GM19035 (cell line): ENCODE results near the gene USP5.
"Not testable (repeated sequence)": the region's sequence is repeated elsewhere in the genome, so short reads cannot be mapped to it uniquely, and the experiment has no call there.

ENCODE experiments used
- ATAC-seq: cut with Tn5 transposase; IDR thresholded peaks from one replicate; pipeline ENCODE4 v1.9.1; 2021; ENCODE audit not compliant: unreplicated experiment

The USP5 gene

DNA sequence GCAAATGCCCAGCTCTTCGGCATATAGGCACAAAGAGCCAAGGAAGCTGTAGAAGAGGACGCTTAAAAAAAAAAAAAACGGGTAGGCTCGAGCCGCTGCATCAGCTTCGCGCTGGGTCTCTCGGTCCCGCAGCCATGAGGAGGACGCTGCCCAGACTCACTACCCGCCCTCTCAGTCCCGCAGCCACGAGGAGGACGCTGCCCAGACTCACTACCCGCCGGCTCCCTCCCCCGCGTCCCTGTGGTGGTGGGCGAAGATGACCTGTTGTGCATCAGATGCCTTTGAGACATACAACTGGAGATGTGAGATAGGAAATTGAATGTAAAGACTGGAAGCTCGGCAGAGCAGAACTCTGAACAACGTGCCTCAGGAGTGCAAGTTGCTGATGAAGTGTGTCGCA, 32.6 kb downstream of the USP5 start:
- no peak for ATAC-seq

DNA sequence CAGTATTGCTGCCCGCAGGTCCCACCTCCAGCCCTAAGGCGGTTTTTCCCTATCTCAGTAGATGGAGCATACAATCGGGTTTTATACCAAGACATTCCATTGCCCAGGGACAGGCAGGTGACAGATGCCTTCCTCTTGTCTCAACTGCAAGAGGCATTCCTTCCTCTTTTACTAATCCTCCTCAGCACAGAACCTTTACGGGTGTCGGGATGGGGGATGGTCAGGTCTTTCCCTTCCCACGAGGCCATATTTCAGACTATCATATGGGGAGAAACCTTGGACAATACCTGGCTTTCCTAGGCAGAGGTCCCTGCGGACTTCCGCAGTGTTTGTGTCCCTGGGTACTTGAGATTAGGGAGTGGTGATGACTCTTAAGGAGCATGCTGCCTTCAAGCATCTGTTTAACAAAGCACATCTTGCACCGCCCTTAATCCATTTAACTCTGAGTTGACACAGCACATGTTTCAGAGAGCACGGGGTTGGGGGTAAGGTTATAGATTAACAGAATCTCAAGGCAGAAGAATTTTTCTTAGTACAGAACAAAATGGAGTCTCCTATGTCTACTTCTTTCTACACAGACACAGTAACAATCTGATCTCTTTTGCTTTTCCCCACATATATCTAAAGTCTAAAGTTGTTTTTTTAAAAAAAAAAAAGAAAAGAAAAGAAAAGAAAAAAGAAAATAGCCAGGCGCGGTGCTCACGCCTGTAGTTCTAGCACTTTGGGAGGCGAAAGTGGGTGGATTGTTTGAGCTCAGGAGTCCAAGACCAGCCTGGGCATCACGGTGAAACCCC, 34.5 kb downstream of the USP5 start:
- ATAC-seq, result not testable (repeated sequence)

DNA sequence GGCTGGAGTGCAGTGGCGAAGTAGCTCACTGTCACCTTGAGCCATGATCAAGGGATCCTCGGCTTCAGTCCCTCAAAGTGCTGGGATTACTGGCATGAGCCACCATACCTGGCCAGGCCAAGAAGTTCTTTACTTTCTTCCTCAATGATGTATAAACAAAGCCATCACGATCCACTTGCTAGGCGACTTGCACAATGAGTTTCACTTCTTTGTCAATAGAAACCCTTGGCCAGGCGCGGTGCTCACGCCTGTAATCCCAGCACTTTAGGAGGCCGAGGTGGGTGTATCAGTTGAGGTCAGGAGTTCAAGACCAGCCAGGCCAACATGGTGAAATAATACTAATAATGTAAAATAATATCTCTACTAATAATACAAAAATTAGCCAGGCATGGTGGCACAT, 35.5 kb downstream of the USP5 start:
- ATAC-seq, result no peak

DNA sequence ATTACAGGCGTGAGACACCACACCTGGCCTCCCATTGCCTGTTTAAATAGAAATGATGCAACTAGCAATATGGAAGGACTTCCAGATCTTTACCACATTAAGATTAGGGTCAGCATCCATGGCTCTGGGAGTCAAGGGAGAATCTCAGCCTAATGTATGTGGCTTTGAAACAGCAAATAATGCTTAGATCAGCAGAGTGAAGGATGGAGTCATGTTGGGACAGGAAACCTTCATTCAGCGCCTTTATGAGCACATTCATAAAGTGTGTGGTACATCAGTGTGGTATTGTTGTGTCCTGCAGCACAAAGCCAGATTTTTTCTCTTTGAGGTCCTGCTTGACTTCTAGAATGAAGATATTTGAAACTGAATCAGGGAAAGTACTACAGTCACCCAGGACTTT, 36.4 kb downstream of the USP5 start:
- no peak for ATAC-seq

DNA sequence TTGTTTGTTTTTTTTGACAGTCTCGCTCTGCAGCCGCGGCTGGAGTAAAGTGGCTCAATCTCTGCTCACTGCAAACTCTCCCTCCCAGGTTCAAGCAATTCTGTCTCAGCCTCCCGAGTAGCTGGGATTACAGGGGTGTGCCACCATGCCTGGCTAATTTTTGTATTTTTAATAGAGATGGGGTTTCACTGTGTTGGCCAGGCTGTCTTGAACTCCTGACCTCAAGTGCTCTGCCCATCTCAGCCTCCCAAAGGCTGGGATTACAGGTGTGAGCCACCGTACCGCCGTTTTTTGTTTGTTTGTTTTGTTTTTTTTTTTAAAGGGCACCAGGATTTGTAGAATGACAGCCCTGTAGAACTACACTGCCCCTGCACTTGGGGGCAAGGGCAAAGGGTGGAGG, 36.8 kb downstream of the USP5 start:
- ATAC-seq, result not testable (repeated sequence)

DNA sequence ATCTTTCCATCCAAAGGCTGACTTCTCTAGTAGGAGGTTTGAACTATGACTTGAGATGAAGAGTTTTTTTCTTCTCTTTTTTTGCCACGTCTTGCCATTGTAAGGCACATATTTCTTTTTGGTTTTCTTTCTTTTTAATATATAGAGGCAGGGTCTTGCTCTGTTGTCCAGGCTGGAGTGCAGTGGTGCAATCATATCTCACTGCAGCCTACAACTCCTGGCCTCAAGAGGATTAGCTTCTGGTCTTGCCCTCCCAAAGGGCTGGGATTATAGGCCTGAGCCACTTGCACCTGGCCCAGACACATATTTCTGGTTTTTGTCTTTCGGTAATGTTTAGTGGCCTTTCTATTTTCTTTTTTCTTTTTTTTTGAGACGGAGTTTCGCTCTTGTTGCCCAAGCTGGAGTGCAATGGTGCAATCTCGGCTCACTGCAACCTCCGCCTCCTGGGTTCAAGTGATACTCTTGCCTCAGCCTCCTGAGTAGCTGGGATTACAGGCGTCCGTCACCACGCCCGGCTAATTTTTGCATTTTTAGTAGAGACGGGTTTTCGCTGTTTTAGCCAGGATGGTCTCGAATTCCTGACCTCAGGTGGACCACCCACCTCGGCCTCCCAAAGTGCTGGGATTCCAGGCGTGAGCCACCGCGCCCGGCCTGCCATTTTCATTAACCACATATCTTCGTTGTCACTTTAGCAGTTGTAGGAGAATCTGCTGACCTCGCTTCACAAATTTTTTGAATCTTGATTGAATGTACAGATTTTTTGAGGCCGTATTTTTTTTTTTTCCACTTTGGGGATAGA, 38.0 kb downstream of the USP5 start:
- not testable (repeated sequence) for ATAC-seq

DNA sequence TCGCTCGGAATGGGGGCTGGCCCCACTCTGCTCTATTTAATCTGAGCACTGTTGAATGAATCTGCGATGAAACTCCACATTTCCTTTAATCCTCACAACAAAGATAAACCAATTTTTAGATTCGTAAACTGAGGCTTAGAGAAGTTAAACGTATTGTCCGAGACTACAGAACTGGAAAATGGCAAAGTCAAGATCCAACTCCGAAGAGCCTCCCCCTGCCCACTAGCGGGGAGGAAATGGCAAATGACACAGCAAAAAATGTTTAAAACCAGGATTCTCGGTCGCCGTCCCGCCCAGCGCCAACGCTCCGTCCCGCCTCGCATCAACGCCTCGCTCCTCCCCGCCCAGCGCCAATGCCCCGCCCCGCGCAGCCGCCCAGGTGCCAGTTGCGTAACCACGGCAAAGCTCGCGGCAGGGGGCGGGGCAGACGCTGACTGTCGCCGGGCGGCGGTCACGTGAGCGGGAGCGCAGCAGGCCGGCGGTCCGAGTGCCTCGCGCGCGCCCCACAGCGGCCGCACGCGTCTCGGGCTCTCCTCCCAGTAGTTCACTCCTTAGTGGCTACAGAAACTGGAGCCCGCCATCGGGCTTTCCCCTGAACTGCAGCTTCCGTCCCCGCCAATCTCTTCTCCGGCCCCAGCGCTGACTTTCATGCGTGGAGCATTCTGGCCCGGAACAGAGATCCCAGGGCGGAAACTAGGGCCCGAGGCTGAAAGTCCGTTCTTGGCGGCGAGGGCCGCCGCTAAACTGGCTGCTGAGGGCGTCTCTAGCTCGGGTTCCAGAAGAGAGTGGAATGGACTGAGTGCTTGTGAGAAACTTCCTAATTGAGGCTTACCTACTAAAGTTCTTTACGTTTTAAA, 39.1 kb downstream of the USP5 start:
- ATAC-seq, result peak; percentile 98

DNA sequence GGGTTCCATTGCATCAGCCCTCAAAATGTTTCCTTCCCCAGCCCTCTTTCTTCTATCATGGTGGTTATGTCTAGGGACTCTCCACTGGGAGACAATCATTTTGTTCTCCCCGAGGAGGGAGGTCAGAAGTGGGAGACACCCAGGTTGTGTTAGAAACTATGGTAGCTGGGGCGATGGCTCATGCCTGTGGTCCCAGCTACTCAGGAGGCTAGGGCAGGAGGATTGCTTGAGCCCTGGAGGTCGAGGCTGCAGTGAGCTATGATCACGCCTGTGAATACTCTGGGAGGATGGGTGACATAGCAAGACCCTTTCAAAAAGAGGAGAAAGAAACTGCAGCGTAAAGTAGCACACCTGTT, 39.7 kb downstream of the USP5 start:
- ATAC-seq, result peak; percentile 2

DNA sequence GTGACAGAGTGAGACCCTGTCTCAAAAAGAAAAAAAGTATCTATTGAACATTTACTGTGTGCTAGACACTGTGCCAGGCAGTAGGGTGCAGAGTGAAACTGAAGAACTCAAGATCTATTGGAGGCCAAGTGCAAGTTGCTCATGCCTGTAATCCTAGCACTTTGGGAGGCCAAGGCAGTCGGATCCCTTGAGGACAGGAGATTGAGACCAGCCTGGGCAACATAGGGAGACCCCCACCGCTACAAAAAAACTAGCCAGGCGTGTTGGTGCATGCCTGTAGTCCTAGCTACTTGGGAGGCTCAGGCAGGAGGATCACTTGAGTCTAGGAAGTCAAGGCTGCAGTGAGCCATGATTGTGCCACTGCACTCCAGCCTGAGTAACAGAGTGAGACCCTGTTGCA, 40.7 kb downstream of the USP5 start:
- ATAC-seq, result not testable (repeated sequence)

DNA sequence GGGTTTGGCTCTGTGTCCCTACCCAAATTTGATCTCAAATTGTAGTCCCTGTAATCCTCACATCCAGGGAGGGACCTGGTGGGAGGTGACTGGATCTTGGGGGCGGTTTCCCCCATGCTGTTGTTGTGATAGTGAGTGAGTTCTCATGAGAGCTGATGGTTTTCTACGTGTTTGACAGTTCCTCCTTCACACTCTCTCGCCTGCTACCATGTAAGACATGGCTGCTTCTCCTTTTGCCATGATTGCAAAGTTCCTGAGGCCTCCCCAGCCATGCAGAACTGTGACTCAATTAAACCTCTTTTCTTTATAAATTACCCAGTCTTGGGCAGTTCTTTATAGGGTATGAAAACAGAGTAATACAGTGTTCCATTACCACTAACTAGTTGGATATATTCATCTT, 42.4 kb downstream of the USP5 start:
- no peak for ATAC-seq

DNA sequence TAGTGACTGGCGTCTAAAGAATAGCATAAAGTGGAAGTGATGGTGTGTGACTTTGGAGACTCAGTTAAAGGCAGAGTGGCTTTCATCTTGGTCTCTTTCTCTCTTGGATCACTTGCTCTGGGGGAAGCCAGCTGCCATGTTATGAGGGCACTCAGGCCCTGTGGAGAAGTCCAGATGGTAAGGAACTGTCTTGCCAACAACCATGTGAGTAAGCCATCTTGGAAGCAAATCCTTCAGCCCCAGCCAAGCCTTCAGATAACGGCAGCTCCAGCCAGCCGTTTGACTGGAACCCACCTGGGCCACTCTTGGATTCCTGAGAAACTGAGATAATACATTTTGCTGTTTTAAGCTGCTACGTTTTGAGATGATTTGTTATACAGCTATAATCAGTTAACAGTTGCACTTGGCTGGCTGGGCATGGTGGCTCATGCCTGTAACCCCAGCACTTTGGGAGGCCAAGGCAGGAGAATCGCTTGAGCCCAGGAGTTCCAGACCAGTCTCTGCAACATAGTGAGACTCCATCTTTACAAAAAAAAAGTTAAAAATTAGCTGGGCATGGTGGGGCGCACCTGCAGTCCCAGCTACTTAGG, 45.0 kb downstream of the USP5 start:
- ATAC-seq, result no peak

DNA sequence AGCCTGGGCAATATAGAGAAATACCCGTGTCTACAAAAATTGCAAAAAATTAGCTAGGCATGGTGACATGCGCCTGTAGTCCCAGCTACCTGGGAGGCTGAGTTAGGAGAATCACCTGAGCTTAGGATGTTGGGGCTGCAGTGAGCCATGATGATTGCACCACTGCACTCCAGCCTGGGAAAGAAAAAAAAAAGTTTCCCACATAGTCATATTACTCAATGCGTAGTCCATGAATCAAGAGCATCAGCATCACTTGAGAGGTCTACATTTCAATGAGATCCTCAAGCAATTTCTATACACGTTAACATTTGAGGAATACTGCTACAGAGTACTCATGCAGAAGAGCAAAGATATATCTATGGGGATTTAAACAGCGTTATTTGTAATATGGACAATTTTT, 47.5 kb downstream of the USP5 start:
- ATAC-seq, result no peak

DNA sequence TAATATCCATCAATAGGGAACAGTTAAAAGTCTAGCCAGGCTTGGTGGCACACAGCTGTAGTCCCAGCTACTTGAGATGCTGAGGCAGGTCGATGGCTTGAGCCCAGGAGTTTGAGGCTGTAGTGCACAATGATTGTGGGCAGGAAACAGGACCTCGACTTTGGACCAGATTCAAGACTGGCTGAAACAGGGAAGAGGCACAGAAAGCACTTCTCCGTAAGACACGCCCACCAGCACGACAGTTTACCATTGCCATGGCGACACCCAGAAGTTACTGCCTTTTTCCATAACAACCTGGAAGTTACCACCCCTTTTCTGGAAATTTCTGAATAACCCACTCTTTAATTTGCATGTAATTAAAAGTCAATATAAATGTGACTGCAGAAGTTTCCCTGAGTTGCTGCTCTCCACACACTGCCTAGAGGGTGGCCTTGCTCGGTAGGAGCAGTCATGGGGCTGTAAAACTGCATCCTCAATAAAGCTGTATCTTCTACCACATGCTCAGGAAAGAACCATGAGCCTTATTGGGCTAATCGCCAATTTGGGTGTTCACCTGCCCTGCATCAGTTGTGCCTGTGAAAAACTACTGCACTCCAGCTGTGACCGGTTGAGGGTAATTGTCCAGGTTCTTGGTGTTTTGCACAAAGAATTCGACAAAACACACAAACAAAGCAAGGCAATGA, 48.0 kb downstream of the USP5 start:
- no peak for ATAC-seq

DNA sequence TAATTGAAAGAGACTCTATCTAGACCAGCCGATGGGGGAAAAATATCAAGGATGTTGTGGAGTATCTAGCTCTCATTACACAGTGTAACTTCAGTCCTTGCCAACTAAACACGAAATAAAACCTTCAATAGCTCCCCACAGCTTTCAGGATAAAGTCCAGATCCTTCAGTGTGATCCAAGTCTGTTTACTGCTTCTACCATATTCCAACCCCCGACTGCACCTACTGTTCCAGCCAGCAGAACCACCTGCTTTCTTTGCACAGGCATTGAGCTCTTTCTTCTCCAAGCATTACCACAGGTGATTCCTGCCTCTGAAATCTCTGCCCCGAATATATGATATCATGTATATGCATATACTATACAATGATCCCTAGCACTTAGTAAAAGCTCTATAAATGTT, 50.5 kb downstream of the USP5 start:
- ATAC-seq, result no peak

DNA sequence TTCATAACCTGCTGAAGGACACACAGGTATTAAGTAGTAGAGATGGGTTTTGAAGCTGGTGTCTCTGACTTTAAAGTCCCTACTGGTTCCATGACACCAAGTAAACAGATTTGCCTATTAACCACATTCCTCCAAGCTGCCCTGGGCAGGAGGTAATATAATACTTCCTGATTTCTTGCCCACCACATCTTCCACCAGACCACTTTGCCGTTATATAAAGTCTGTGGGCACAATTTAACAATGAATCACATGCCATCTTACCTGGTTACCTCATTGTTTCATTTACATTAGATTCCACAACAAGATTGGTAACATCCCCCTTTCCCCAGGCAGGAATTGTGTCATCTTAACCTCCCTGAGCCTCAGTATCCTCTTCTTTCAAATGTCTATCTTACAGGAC, 51.8 kb downstream of the USP5 start:
- ATAC-seq, result no peak

DNA sequence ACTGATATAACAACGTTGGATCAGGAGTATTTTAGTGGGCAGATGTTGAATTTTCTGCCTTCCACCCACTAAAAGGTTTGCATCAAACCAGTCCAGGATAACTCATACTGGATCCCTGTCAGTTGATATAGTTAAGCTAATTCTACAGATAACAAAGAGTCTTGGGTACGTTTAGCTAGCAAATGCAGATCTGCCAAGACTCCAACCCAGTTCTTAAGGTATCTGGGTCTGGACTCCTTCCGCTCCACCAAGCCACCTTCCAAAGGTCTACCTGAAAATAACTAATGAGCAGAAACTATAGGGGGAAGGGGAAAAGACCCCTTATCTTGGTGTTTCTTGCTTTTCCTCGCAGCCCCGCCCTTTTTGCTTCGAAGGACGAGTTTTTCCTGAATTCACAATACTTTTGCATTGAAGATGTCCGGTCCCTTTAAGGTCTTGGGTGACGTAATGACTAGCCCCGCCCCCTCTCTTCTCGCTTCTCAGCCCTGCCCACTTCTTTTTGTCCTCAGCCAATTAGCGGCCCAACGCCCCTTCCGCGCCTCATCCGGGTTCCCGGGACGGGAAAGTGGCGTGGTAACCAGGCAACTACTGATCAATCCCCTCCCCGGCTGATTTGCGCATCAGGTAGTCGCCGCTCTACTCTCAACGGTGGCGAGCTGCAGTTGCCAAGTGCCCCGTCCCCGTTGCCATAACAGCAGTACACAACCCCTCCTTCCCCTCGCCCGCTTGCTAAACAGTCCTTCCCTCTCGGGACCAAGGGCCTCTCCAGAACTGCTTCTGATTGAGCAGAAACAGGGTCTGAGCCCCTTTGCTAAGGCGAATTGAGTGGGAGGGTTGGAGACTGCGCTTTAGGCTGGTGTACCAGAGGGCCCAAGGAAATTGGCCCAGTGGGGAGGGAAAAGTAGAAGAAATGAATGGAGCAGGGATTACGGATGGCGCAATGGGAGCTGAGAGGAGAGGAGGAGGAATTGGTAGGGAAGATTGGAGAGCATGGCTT, 52.6 kb downstream of the USP5 start, which contains the start of gene LRRC23:
TSS of gene LRRC23 (plus strand) at position 543 of the 997 bp plus-strand sequence. CDS start 812 bp downstream, outside the sequence.
- peak; percentile 96 for ATAC-seq

DNA sequence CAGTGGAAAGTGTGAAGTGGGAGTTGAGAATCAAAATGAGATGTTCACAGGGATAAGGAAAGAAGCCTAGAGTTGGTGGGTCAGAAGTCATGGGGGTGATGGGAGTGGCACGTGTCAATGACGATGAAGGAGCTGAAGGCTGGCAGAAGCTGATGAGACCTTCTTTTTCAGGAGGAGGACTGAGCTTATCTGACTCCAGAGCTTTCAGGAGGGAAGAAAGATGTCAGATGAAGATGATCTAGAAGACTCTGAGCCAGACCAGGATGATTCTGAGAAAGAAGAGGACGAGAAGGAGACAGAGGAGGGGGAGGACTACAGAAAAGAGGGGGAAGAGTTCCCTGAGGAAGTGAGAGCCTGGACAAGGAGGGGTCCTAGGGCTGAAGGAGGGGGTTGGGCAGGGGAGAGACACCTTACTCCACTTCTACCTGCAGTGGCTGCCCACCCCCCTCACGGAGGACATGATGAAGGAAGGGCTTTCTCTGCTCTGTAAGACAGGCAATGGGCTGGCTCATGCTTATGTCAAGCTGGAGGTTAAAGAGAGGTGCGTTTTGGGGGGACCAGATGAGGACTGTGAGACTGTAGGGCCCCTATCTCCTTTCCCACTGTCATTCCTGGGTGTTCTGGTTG, 53.6 kb downstream of the USP5 start:
- no peak for ATAC-seq

DNA sequence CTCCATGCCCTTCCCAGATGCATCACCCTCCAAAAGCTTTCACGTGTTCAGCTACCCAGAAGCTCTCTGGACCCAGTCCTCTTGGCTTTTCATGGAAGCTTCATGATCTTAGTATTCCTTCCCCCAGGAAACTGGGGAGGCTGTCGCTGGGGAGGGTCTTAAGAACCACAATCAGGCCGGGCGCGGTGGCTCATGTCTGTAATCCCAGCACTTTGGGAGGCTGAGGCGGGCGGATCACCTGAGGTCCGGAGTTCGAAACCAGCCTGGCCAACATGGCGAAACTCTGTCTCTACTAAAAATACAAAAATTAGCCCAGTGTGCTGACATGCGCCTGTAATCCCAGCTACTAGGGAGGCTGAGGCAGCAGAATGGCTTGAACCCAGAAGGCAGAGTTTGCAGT, 56.2 kb downstream of the USP5 start:
- not testable (repeated sequence) for ATAC-seq
